ENCODE results near the gene NLRC5. TPM values are rescaled to one million over a fixed set of nuclear protein-coding genes. Genes with fewer than 3 reads are reported as not detected.
"Not testable (repeated sequence)": the region's sequence is repeated elsewhere in the genome, so short reads cannot be mapped to it uniquely, and the experiment has no call there.

NLRC5 gene
- total RNA-seq, 3 donors from 2014 or later (not counting 1 experiment from before 2014, with no cell fraction given): 320 to 563 (median 535) TPM

GRCh38 chr16:57061084-57061905 lies 71.9 kb downstream of the NLRC5 start:
- no peak overlapping the region for H3K4me3 Mint-ChIP-seq

GRCh38 chr16:57062329-57062728 lies 73.0 kb downstream of the NLRC5 start:
- no peaks in the 10 kb centered on the region for H3K4me1 ChIP-seq (ENCODE audit: control insufficient read depth, insufficient read depth, low read length)
- Mint-ChIP-seq H3K4me3 (no peak overlapping the region), H3K4me1 (peaks cover 0 to 18% of the 10 kb centered on the region in 2 donors), H3K27ac (peak overlapping the region; percentile 15 to 16), H3K9me3 (no peaks in the 10 kb centered on the region), H3K27me3 (ENCODE audit: low read depth in 2 of 2) (no peaks in the 10 kb centered on the region), H3K36me3 (peaks cover 6% of the 10 kb centered on the region)
- H3K27ac ChIP-seq (ENCODE audit: low read length): no peak overlapping the region
- intact Hi-C loops (cut with micrococcal nuclease): no loop called here
- ATAC-seq: no peak
- WGBS (ENCODE audit: insufficient coverage): 87% methylated on average over 8 of the region's 8 CpGs
- no peak for TF ChIP-seq CTCF (IDR thresholded peaks at IDR 0.05)
- H3K4me3 ChIP-seq (ENCODE audit: low read length): no peak overlapping the region
- peaks cover 68% of the 10 kb centered on the region for H3K36me3 ChIP-seq (ENCODE audit: control insufficient read depth, insufficient read depth, low read length)
- H3K27me3 ChIP-seq (ENCODE audit: control insufficient read depth, insufficient read depth, low read length): no peaks in the 10 kb centered on the region
- DNase-seq: no peak
- no peaks in the 10 kb centered on the region for H3K9me3 ChIP-seq (ENCODE audit: control insufficient read depth, insufficient read depth, low read length)

More at GRCh38 chr16:57061084-57061905, 71.9 kb downstream of the NLRC5 start:
- intact Hi-C loops (cut with micrococcal nuclease): no loop called here
- Mint-ChIP-seq H3K27ac (peak overlapping the region; percentile 15 to 42), H3K9me3 (no peaks in the 10 kb centered on the region), H3K36me3 (peaks cover 8% of the 10 kb centered on the region), H3K27me3 (ENCODE audit: low read depth in 2 of 2) (no peaks in the 10 kb centered on the region), H3K4me1 (peaks cover 0 to 18% of the 10 kb centered on the region in 2 donors)
- no peak overlapping the region for H3K4me3 ChIP-seq (ENCODE audit: low read length)
- H3K9me3 ChIP-seq (ENCODE audit: control insufficient read depth, insufficient read depth, low read length): no peaks in the 10 kb centered on the region
- 95% methylated on average over 11 of the region's 11 CpGs for WGBS (ENCODE audit: insufficient coverage)
- TF ChIP-seq CTCF (IDR thresholded peaks at IDR 0.05): no peak
- H3K4me1 ChIP-seq (ENCODE audit: control insufficient read depth, insufficient read depth, low read length): no peaks in the 10 kb centered on the region
- peaks cover 58% of the 10 kb centered on the region for H3K36me3 ChIP-seq (ENCODE audit: control insufficient read depth, insufficient read depth, low read length)
- DNase-seq: no peak
- H3K27ac ChIP-seq (ENCODE audit: low read length): no peak overlapping the region
- no peaks in the 10 kb centered on the region for H3K27me3 ChIP-seq (ENCODE audit: control insufficient read depth, insufficient read depth, low read length)
- ATAC-seq: no peak

GRCh38 chr16:57063189-57063588 lies 73.8 kb downstream of the NLRC5 start:
- H3K27me3 Mint-ChIP-seq (ENCODE audit: low read depth in 2 of 2); H3K9me3 ChIP-seq (ENCODE audit: control insufficient read depth, insufficient read depth, low read length); DNase-seq; ATAC-seq; intact Hi-C loops (cut with micrococcal nuclease); H3K9me3 Mint-ChIP-seq; H3K4me1 ChIP-seq (ENCODE audit: control insufficient read depth, insufficient read depth, low read length); H3K4me3 Mint-ChIP-seq; H3K27ac ChIP-seq (ENCODE audit: low read length); H3K4me3 ChIP-seq (ENCODE audit: low read length); H3K36me3 Mint-ChIP-seq; H3K27me3 ChIP-seq (ENCODE audit: control insufficient read depth, insufficient read depth, low read length): not testable (repeated sequence)
- H3K27ac Mint-ChIP-seq: peak overlapping the region in 1 of 2 donors; percentile 15
- H3K4me1 Mint-ChIP-seq: peaks cover 0 to 10% of the 10 kb centered on the region in 2 donors
- 93% methylated on average over 8 of the region's 8 CpGs for WGBS (ENCODE audit: insufficient coverage)
- peaks cover 66% of the 10 kb centered on the region for H3K36me3 ChIP-seq (ENCODE audit: control insufficient read depth, insufficient read depth, low read length)

GRCh38 chr16:57064995-57065394 lies 75.6 kb downstream of the NLRC5 start:
- H3K27ac Mint-ChIP-seq: no peak overlapping the region
- no peak for TF ChIP-seq CTCF (IDR thresholded peaks at IDR 0.05)
- WGBS (ENCODE audit: insufficient coverage): 93% methylated on average over 5 of the region's 5 CpGs
- intact Hi-C loops (cut with micrococcal nuclease): no loop called here
- DNase-seq (no peak), ATAC-seq (no peak)
- Histone ChIP-seq H3K27ac (ENCODE audit: low read length) (no peak overlapping the region), H3K36me3 (ENCODE audit: control insufficient read depth, insufficient read depth, low read length) (peaks cover 68% of the 10 kb centered on the region), H3K4me3 (ENCODE audit: low read length) (no peak overlapping the region), H3K4me1 (ENCODE audit: control insufficient read depth, insufficient read depth, low read length) (peaks cover 6% of the 10 kb centered on the region), H3K27me3 (ENCODE audit: control insufficient read depth, insufficient read depth, low read length) (no peaks in the 10 kb centered on the region), H3K9me3 (ENCODE audit: control insufficient read depth, insufficient read depth, low read length) (no peaks in the 10 kb centered on the region)
- H3K4me3 Mint-ChIP-seq: no peak overlapping the region
- H3K36me3 Mint-ChIP-seq: peaks cover 9% of the 10 kb centered on the region
- no peaks in the 10 kb centered on the region for H3K27me3 Mint-ChIP-seq (ENCODE audit: low read depth in 2 of 2)
- H3K4me1 Mint-ChIP-seq: peaks cover 16 to 17% of the 10 kb centered on the region in 2 donors
- H3K9me3 Mint-ChIP-seq: no peaks in the 10 kb centered on the region

Measured in natural killer cell (primary cell).